ENCODE results near the gene CCL23.

- no peak for TF ChIP-seq CTCF (IDR thresholded peaks at IDR 0.05)
- no peak for TF ChIP-seq POLR2A (IDR thresholded peaks at IDR 0.05)
These were observed 38.2 kb upstream of the CCL23 start for GRCh38 chr17:36055921-36056520.
